Right kidney (tissue), 1 donor: ENCODE results near the gene CFAP299.
"Not testable (repeated sequence)": the region's sequence is repeated elsewhere in the genome, so short reads cannot be mapped to it uniquely, and the experiment has no call there.

Experiments used
- DNase-seq: peaks from one replicate; pipeline ENCODE4 v3.0.0-alpha.2; 2016

Gene CFAP299

GRCh38 chr4:80730158-80730557, 394.6 kb downstream of the CFAP299 start:
- DNase-seq, result no peak

- DNase-seq, result no peak
Observed at GRCh38 chr4:80731436-80731835, 395.9 kb downstream of the CFAP299 start.

GRCh38 chr4:80732010-80732409, 396.5 kb downstream of the CFAP299 start:
- no peak for DNase-seq

DNA sequence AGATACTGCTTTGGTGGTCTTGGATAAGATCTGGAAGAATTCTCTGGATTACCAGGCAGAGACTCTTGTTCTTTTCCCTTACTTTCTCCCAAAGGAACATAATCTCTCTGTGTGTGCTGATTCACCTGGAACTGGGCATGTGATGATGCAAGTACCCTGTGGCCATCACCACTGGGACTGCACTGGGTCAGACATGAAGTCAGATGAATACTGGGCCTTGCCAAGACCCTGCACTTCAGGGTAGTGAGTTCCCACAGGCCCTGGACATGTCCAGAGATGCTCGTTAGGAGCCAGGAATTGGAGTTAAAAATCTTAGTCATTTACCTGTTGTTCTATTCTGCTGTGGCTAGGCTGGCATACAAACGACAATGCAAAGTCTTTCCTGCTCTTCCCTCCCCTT, 404.8 kb downstream of the CFAP299 start:
- DNase-seq, result no peak

- not testable (repeated sequence) for DNase-seq
Observed at GRCh38 chr4:80749558-80749957, 414.0 kb downstream of the CFAP299 start.

GRCh38 chr4:80751200-80751599, 415.7 kb downstream of the CFAP299 start:
- DNase-seq, result no peak

DNA sequence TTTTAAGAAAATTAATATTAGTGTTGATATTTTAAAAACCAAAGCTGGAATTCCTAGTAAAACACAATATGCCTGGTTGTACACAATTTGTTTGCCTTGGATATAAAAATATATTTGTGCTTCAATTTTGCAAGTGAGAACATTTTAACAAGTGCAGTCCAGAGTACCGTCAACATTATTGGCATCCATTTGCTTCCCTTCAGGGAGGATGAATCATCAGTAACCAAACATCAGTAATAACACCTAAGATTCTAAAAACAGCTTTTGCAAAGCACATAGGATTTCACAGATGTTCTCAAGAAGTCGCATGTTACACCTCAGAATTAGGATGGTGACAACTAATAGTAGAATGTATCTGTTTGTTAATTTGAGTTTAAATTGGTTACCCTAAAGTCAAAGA, 432.4 kb downstream of the CFAP299 start:
- DNase-seq, result no peak

- DNase-seq, result no peak
Observed at GRCh38 chr4:80776168-80776567, 440.6 kb downstream of the CFAP299 start.

DNA sequence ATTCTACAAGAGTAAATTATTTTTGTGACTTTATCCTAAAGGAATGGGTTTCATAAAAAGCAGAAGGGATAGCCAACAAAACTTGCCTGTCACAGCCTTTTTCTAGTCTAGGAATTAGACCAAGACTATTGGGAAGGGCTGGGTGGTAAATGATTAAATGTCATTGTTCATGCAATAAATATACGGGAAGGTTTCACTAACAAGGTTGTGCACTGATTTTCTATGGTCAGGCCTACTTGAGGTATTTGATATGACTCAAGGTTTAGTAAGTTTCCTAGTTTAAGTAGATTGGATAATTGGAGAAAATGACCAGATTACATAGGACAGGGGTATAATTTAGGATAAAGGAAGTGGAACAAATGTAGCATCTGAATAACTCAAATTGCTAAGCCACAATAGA, 445.9 kb downstream of the CFAP299 start:
- no peak for DNase-seq

- no peak for DNase-seq
Observed at GRCh38 chr4:80787306-80787705, 451.8 kb downstream of the CFAP299 start.

DNA sequence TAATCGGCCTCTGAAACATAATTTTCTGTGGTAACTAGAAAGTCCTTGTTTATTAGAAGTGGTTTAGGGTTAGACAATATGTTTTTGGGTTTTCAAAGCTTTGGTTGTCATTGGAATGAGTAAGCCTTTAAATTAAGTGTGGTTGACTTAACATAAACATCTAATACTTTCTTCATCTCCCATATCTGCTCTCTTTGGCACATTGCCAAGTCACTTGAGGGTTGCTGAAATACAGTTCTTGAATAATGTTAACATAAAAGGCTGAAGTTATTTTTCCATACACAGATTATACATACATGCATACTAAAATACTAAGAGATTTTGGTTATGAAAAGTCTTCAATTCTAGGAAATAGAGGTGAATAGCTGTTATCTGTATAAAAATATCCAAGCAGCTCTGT, 453.3 kb downstream of the CFAP299 start:
- no peak for DNase-seq

DNA sequence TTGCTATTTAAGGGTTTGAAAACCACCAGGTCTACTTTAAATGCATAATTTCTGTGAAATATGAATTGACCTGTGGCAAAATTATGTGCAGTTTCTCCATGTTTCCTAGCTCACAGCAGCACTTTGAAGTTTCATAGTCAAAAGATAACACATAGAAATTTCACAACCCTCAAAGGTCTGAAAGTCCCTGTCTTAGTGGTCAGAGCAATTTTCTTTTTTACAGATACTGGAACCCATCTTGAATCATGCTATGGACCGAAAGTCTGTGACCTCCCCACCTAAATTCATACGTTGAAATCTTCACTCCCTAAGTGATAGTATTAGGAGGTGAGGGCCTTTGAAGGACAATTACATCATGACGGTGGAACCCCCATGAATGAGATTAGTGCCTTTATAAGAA, 454.6 kb downstream of the CFAP299 start:
- DNase-seq, result no peak

DNA sequence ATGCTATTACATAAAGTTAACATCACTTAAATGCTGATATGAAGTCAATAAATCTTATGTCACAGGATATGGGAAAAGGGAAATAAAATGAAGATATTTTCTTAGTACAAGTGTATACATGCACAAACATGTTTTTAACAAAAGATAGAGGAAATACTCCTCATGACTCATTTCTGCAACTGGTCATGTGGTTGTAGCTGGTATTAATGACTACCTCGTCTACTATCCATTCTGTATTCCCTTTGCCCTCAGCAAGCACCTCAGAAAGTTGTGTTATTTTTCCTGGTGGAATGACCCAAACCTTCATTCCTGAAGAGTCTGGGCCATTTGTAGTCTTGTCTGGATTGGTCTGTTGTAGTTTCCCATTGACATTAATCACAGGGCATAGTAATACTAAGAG, 458.1 kb downstream of the CFAP299 start:
- DNase-seq, result not testable (repeated sequence)

DNA sequence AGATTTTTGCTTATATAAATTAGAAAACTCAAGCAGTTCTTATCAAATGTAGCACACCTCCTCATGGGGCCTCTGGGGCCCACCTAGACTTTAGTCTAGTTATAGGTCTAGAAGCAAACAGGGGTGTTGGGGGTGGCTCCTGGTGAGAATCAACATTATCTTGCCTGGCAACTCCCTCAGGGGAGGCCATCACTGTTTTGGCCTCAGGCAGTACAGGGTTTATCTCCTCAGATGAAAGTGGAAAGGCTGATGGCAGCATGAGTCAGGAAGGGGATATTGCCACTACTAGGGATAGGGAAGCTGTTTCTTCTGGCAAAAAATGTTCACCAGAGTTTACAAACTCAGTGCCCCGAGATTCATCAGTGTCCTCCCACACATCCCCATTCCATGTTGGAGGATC, 462.6 kb downstream of the CFAP299 start:
- DNase-seq, result no peak

GRCh38 chr4:80800719-80801118, 465.2 kb downstream of the CFAP299 start:
- not testable (repeated sequence) for DNase-seq

DNA sequence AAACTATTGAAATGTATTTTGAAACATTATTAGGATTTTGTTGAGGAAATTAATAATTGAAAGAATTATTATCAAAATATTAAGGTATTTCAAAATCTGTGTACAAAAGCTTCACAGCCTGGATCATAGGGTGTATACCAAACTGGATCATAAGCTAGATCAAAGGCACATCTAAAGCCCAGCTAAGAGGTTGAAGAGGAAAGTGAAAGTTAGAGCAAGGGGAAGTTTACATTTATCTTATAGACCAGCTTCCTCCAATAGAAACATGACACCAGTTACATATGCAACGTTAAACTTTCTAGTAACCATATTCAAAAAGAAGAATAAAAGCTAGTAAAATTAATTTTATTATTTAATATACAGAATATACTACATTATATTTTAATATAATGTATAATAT, 467.8 kb downstream of the CFAP299 start:
- no peak for DNase-seq

GRCh38 chr4:80806472-80806871, 470.9 kb downstream of the CFAP299 start:
- no peak for DNase-seq

GRCh38 chr4:80809039-80809729, 473.7 kb downstream of the CFAP299 start:
- no peak for DNase-seq

DNA sequence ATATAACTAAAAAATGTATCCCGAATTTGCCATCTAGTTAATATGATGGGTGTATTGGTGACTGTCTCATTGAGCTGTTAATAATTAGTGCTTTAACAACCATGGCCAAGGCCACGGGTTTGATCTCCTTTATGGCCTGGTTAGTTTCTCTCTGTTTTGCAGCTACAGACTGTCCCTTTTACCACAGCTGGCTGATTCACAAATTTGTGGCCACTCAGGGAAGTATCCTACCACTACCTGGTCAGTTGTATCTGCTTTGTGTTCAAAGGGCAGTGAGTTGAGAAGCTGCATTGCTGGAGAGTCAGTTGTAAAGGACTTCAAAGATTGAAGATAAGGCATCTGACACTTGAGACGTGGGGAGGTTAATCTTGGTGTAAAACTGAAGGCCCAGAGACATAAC, 475.9 kb downstream of the CFAP299 start:
- DNase-seq, result no peak

DNA sequence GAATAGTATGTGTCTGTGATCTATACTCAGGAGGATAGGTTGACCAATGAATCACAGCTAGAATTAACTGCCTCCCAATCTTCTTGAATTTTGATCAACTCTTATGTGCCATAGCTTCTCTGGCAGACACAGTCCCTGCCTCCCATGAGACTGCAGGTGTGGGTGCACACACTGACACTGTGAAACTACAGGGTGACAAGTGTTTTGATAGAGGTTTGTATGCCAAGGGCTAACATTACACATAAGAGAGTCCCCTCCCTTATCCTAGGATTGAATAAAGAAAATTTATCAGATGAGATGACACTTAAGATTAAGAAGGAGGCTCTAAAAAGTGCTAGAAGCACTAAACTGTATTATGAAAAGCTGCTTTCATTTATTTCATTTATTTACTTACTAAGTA, 476.6 kb downstream of the CFAP299 start:
- no peak for DNase-seq

DNA sequence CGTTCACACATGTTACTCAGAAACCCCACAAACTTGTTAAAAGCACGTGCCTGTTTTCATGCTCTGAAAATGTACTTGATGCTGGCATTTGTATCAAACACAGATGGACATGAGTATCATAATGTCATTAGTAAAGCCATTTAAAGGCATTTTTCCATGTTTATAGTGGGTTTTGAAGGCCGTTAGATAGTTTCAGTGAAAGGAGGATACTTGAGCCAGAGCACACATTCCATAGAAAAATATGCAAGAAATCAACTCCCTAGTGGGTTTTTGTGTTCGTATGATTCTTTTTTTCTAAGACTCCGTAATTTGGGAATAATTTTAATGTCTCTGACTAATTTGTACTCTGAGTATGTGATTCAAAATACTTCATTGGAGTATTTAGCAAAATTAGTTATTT, 478.7 kb downstream of the CFAP299 start:
- no peak for DNase-seq

- DNase-seq, result no peak
Observed at GRCh38 chr4:80831383-80832361, 496.1 kb downstream of the CFAP299 start.

- no peak for DNase-seq
Observed at GRCh38 chr4:80839281-80839680, 503.8 kb downstream of the CFAP299 start.

DNA sequence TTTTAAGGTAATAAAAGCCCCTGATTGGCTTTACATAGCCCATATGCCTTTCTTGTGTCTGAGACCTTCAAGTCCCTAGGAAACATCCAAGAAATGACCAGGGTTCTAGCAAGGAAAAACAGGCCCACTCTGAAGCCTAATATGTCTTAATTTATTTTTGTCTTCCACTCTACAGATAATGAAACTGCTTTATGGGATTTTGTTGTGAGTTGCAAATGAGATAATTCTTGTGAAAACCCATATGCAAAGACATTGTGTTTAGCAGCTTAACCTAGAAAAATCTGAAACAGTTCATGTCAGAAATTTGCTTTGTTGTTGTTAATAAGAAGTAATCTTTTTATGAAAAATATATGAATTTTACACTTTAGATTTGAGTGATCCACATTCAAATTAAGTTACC, 504.3 kb downstream of the CFAP299 start:
- DNase-seq, result no peak
